Keratinocyte (primary cell): ENCODE data around the gene OCLN. TPM values are rescaled to one million over a fixed set of nuclear protein-coding genes. Genes with fewer than 3 reads are reported as not detected.

Experiments used
- DNase-seq: peaks from one replicate; pipeline ENCODE4 v3.0.0-alpha.2; 2011; ENCODE audit warnings: low read depth, missing footprints, low spot score
- FAIRE-seq: peaks from 2 replicates; lab custom pipeline; 2011; peaks lifted over from hg19 to GRCh38; lab: Jason Lieb, UNC
- H2AFZ ChIP-seq: 2 replicates; pipeline ENCODE4 v1.6.0; 2012; ENCODE audit warnings: low read length, control low read depth, inconsistent platforms; ENCODE audit not compliant: control insufficient read depth
- H3K27ac ChIP-seq: 2 replicates; pipeline ENCODE4 v1.5.1; 2011; ENCODE audit warnings: low read length; ENCODE audit not compliant: control insufficient read depth, insufficient read depth
- H3K27me3 ChIP-seq: 3 replicates; pipeline ENCODE4 v1.6.0; 2011; ENCODE audit warnings: low read length; ENCODE audit not compliant: control insufficient read depth, insufficient read depth; ENCODE audit errors: extremely low read depth
- H3K36me3 ChIP-seq, 2 experiments: 2 replicates in 1 of 2; 3 replicates in 1 of 2; pipeline ENCODE4 v1.5.1; 2011; ENCODE audit warnings: low read length in 2 of 2, mild to moderate bottlenecking in 1 of 2; ENCODE audit not compliant: control insufficient read depth in 2 of 2, insufficient read depth in 2 of 2; ENCODE audit errors: extremely low read depth in 1 of 2
- H3K4me1 ChIP-seq: 3 replicates; pipeline ENCODE4 v1.5.1; 2011; ENCODE audit warnings: low read length; ENCODE audit not compliant: control insufficient read depth, insufficient read depth; ENCODE audit errors: extremely low read depth
- H3K4me2 ChIP-seq: 3 replicates; pipeline ENCODE4 v1.6.0; 2011; ENCODE audit warnings: low read depth, low read length; ENCODE audit not compliant: control insufficient read depth, insufficient read depth; ENCODE audit errors: extremely low read depth
- H3K4me3 ChIP-seq, 3 experiments: fragments of 200-600 bp in 1 of 3; sonication (generic) in 1 of 3; 2 replicates in 2 of 3; 3 replicates in 1 of 3; pipeline ENCODE4 v1.5.1; 2011 to 2016; ENCODE audit warnings: low read length in 3 of 3, mild to moderate bottlenecking in 3 of 3, control low read depth in 2 of 3, inconsistent platforms in 1 of 3, low read depth in 1 of 3, mixed read lengths in 1 of 3, mixed run types in 1 of 3, moderate library complexity in 1 of 3; ENCODE audit not compliant: control insufficient read depth in 2 of 3, insufficient read depth in 2 of 3; ENCODE audit errors: extremely low read depth in 1 of 3
- H3K79me2 ChIP-seq: 2 replicates; pipeline ENCODE4 v1.6.0; 2012; ENCODE audit warnings: low read length; ENCODE audit not compliant: control insufficient read depth, insufficient read depth
- H3K9ac ChIP-seq: 3 replicates; pipeline ENCODE4 v1.6.0; 2011; ENCODE audit warnings: low read length; ENCODE audit not compliant: control insufficient read depth, insufficient read depth; ENCODE audit errors: extremely low read depth
- H3K9me1 ChIP-seq: 3 replicates; pipeline ENCODE4 v1.6.0; 2011; ENCODE audit warnings: low read length; ENCODE audit not compliant: control insufficient read depth, insufficient read depth; ENCODE audit errors: extremely low read depth
- H3K9me3 ChIP-seq: 2 replicates; pipeline ENCODE4 v1.5.1; 2012; ENCODE audit warnings: low read depth, low read length; ENCODE audit not compliant: control insufficient read depth
- H4K20me1 ChIP-seq: 3 replicates; pipeline ENCODE4 v1.6.0; 2011; ENCODE audit warnings: low read length; ENCODE audit not compliant: control insufficient read depth, insufficient read depth; ENCODE audit errors: extremely low read depth
- EZH2 ChIP-seq: IDR thresholded peaks from one replicate; pipeline ENCODE4 v1.6.1; 2012; ENCODE audit warnings: inconsistent platforms, mild to moderate bottlenecking, low read length, moderate library complexity
- dilution Hi-C: fragments of 300-500 bp; cut with MboI; formaldehyde crosslinking; loops from one replicate; pipeline ENCODE4 v1.7.0; 2020; ENCODE audit warnings: low sequenced_read_pairs; ENCODE audit not compliant: extremely low pct_ligation_motif_present
- polyA plus RNA-seq, 5 experiments: library from polyadenylated mRNA; depleted of rRNA in 3 of 5; stranded (reverse) in 3 of 5; stranded (forward) in 1 of 5; unstranded in 1 of 5; fragments of >200 nt; gene quantifications; 1 replicate in 1 of 5; 2 replicates in 3 of 5; 3 replicates in 1 of 5; pipeline versions ENCODE4 v1.2.1 to v1.2.3, GENCODE V29; 2011 to 2012; ENCODE audit warnings: missing spikeins in 2 of 5, low read depth in 1 of 5, low replicate concordance in 1 of 5
- TF ChIP-seq, protein P1 (sequence below), 3 experiments: IDR thresholded peaks in 1 of 3; conservative IDR thresholded peaks in 1 of 3; optimal IDR thresholded peaks in 1 of 3; 2 replicates in 2 of 3; 3 replicates in 1 of 3; pipeline versions ENCODE3 to v1.5.1; 2011; ENCODE audit warnings: low read length in 3 of 3, mild to moderate bottlenecking in 3 of 3, moderate library complexity in 2 of 3, control low read depth in 1 of 3, inconsistent platforms in 1 of 3; ENCODE audit not compliant: insufficient read depth in 2 of 3; ENCODE audit errors: extremely low read depth in 1 of 3

OCLN gene
- polyA plus RNA-seq, 1 donor (not counting 4 experiments of a cell fraction or from before 2014, with no cell fraction given) = 4.6 TPM

DNA sequence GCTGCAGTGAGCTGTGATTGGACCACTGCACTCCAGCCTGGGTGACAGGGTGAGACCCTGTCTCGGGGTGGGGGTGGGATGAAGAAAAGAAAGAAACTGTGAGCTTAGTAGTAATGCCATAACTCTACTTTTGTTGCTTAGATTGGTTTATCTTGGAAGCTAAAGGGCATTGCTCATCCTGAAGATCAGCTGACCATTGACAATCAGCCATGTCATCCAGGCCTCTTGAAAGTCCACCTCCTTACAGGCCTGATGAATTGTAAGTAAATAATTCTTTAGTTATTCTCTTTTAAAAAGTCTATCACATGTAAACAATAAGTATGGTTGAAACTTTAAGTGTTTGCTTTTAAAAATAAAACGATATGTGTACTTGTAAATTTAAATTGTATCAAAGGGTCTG is 11.4 kb downstream of the OCLN start:
- H2AFZ ChIP-seq = no peak overlapping the region
- H3K79me2 ChIP-seq = no peaks in the 10 kb centered on the region
- no peak overlapping the region for H3K4me3 ChIP-seq
- DNase-seq = no peak
- H3K27ac ChIP-seq = no peak overlapping the region
- H3K4me1 ChIP-seq = peaks cover 22% of the 10 kb centered on the region
- no peaks in the 10 kb centered on the region for H3K9me3 ChIP-seq
- no peak overlapping the region for H3K9ac ChIP-seq
- dilution Hi-C loops = no loop called here
- no peaks in the 10 kb centered on the region for H3K36me3 ChIP-seq
- no peak overlapping the region for H3K4me2 ChIP-seq
- no peaks in the 10 kb centered on the region for H3K27me3 ChIP-seq
- TF ChIP-seq EZH2 = no peak
- TF ChIP-seq, protein P1, sequence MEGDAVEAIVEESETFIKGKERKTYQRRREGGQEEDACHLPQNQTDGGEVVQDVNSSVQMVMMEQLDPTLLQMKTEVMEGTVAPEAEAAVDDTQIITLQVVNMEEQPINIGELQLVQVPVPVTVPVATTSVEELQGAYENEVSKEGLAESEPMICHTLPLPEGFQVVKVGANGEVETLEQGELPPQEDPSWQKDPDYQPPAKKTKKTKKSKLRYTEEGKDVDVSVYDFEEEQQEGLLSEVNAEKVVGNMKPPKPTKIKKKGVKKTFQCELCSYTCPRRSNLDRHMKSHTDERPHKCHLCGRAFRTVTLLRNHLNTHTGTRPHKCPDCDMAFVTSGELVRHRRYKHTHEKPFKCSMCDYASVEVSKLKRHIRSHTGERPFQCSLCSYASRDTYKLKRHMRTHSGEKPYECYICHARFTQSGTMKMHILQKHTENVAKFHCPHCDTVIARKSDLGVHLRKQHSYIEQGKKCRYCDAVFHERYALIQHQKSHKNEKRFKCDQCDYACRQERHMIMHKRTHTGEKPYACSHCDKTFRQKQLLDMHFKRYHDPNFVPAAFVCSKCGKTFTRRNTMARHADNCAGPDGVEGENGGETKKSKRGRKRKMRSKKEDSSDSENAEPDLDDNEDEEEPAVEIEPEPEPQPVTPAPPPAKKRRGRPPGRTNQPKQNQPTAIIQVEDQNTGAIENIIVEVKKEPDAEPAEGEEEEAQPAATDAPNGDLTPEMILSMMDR (optimal IDR thresholded peaks at IDR 0.05 in 1 of 3, IDR thresholded peaks at IDR 0.05 in 1 of 3, conservative IDR thresholded peaks at IDR 0.05 in 1 of 3; ENCODE audit: extremely low read depth in 1 of 3, insufficient read depth in 2 of 3, low read length in 3 of 3) = no peak
- no peak for FAIRE-seq
- no peaks in the 10 kb centered on the region for H4K20me1 ChIP-seq
- H3K9me1 ChIP-seq = no peaks in the 10 kb centered on the region

DNA sequence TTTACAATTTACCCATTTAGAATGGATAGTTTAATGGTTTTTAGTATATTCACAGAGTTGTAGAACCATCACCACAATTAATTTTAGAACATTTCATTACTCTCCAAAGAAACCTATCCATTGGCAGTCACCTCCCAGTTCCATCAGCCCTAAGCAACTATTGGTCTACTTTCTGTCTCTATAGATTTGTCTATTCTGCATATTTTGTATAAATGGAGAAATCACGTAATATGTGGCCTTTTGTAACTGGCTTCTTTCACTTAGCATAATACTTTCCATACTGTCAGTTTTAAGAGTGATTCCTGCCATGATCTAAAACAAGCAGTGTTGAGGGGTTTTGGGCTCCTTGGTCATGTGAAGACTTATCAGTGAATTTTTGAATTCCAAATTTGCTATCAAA is 12.7 kb downstream of the OCLN start:
- Histone ChIP-seq H3K4me3 (no peak overlapping the region), H3K9me3 (no peaks in the 10 kb centered on the region), H3K79me2 (no peaks in the 10 kb centered on the region), H3K9ac (no peak overlapping the region), H3K4me2 (no peak overlapping the region), H3K27ac (no peak overlapping the region), H3K9me1 (no peaks in the 10 kb centered on the region), H3K27me3 (no peaks in the 10 kb centered on the region), H3K4me1 (peaks cover 22% of the 10 kb centered on the region), H3K36me3 (no peaks in the 10 kb centered on the region), H2AFZ (no peak overlapping the region), H4K20me1 (no peaks in the 10 kb centered on the region)
- FAIRE-seq (no peak), DNase-seq (no peak)
- dilution Hi-C loops = no loop called here
- TF ChIP-seq, protein P1 (optimal IDR thresholded peaks at IDR 0.05 in 1 of 3, IDR thresholded peaks at IDR 0.05 in 1 of 3, conservative IDR thresholded peaks at IDR 0.05 in 1 of 3; ENCODE audit: extremely low read depth in 1 of 3, insufficient read depth in 2 of 3, low read length in 3 of 3) = no peak
- no peak for TF ChIP-seq EZH2
